ENCODE measurements around the gene VARS1. TPM values are rescaled to one million over a fixed set of nuclear protein-coding genes. Genes with fewer than 3 reads are reported as not detected.

Gene VARS1
- total RNA-seq, 2 experiments from 2014 or later = 43.9 to 44.2 TPM

DNA sequence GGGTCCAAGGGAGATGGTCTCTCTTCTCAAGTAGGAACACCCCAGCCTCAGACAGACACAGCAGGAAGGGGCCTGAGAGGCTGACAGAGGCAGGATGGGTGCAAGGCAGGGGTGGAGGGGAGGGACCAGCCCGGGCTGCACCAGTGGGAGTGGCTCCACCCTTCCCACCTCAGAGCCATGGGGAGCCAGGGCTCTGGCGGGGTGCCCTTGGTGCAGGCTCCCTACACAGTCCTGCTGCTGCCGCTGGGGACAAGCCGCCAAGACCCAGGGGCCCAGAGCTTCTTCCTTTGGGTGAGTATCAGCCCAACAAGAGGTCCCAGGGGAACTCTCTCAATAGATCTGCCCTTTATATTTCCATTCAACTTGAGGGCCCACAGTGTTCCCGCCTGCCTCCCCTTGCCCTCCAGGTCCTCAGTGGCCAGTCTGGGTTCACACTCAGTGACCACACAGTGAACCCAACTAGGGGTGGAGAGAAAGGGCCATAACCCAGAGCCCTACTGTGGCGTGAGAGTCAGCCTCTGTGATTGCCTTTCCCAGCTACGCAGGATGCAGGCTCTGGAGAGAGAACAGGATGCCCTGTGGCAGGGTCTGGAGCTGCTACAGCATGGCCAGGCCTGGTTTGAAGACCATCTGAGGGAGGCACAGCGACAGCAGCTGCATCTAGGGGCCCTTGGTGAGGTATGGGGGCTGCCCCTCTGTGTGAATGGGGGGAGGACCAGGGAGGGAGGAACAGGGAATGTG is 32.5 kb downstream of the VARS1 start:
- no peak for DNase-seq
- TF ChIP-seq CTCF (IDR thresholded peaks at IDR 0.05) = no peak
- Histone ChIP-seq H3K4me3 (ENCODE audit: low read length) (no peak overlapping the region), H3K27ac (ENCODE audit: low read depth in 1 of 2, low read length in 2 of 2) (no peak overlapping the region), H3K9me3 (ENCODE audit: control insufficient read depth in 1 of 2, insufficient read depth in 1 of 2, low read length in 2 of 2) (no peaks in the 10 kb centered on the region), H3K4me1 (ENCODE audit: insufficient read depth, low read length) (no peaks in the 10 kb centered on the region), H3K36me3 (ENCODE audit: insufficient read depth, low read length) (peaks cover 2% of the 10 kb centered on the region), H3K27me3 (ENCODE audit: control insufficient read depth in 1 of 2, insufficient read depth in 2 of 2, low read length in 2 of 2) (no peaks in the 10 kb centered on the region)
- POLR2A ChIA-PET = no interaction called here
- intact Hi-C loops (cut with DNase I, micrococcal nuclease) = no loop called here
- Mint-ChIP-seq H3K9me3 (no peaks in the 10 kb centered on the region), H3K27ac (no peak overlapping the region), H3K4me3 (no peak overlapping the region), H3K36me3 (ENCODE audit: low read depth) (peaks cover 4% of the 10 kb centered on the region), H3K27me3 (no peaks in the 10 kb centered on the region), H3K4me1 (ENCODE audit: low read depth) (no peaks in the 10 kb centered on the region)
- ATAC-seq (ENCODE audit: poor library complexity) = no peak
- CTCF ChIA-PET = no interaction called here

- no peak for TF ChIP-seq CTCF (IDR thresholded peaks at IDR 0.05)
- CTCF ChIA-PET = no interaction called here
- no peaks in the 10 kb centered on the region for H3K27me3 Mint-ChIP-seq
- peaks cover 2% of the 10 kb centered on the region for H3K36me3 ChIP-seq (ENCODE audit: insufficient read depth, low read length)
- no peak within 1 kb of the TSS for H3K27ac Mint-ChIP-seq
- no peak for DNase-seq
- H3K9me3 ChIP-seq (ENCODE audit: control insufficient read depth in 1 of 2, insufficient read depth in 1 of 2, low read length in 2 of 2) = no peaks in the 10 kb centered on the region
- no peak within 1 kb of the TSS for H3K4me3 Mint-ChIP-seq
- H3K9me3 Mint-ChIP-seq = no peaks in the 10 kb centered on the region
- POLR2A ChIA-PET = no interaction called here
- ATAC-seq (ENCODE audit: poor library complexity) = no peak
- H3K27ac ChIP-seq (ENCODE audit: low read depth in 1 of 2, low read length in 2 of 2) = no peak within 1 kb of the TSS
- no peak within 1 kb of the TSS for H3K4me3 ChIP-seq (ENCODE audit: low read length)
- H3K27me3 ChIP-seq (ENCODE audit: control insufficient read depth in 1 of 2, insufficient read depth in 2 of 2, low read length in 2 of 2) = no peaks in the 10 kb centered on the region
- peaks cover 4% of the 10 kb centered on the region for H3K36me3 Mint-ChIP-seq (ENCODE audit: low read depth)
- H3K4me1 Mint-ChIP-seq (ENCODE audit: low read depth) = no peaks in the 10 kb centered on the region
- no peaks in the 10 kb centered on the region for H3K4me1 ChIP-seq (ENCODE audit: insufficient read depth, low read length)
- intact Hi-C loops (cut with DNase I, micrococcal nuclease) = no loop called here
Measured at GRCh38 chr6:31762356-31762755, 33.2 kb downstream of the VARS1 start, which contains the start of gene SAPCD1. TSS of gene SAPCD1 (plus strand) at chr6:31762656. CDS start at chr6:31763055, 399 bp downstream.

- H3K4me1 Mint-ChIP-seq (ENCODE audit: low read depth) = no peaks in the 10 kb centered on the region
- H3K36me3 ChIP-seq (ENCODE audit: insufficient read depth, low read length) = peaks cover 2% of the 10 kb centered on the region
- no peaks in the 10 kb centered on the region for H3K9me3 Mint-ChIP-seq
- H3K27ac ChIP-seq (ENCODE audit: low read depth in 1 of 2, low read length in 2 of 2) = no peak overlapping the region
- no peaks in the 10 kb centered on the region for H3K27me3 Mint-ChIP-seq
- CTCF ChIA-PET = no interaction called here
- no peak overlapping the region for H3K27ac Mint-ChIP-seq
- peaks cover 4% of the 10 kb centered on the region for H3K36me3 Mint-ChIP-seq (ENCODE audit: low read depth)
- POLR2A ChIA-PET = no interaction called here
- H3K4me3 ChIP-seq (ENCODE audit: low read length) = no peak overlapping the region
- no peak overlapping the region for H3K4me3 Mint-ChIP-seq
- DNase-seq (no peak), ATAC-seq (ENCODE audit: poor library complexity) (no peak)
- H3K4me1 ChIP-seq (ENCODE audit: insufficient read depth, low read length) = no peaks in the 10 kb centered on the region
- intact Hi-C loops (cut with DNase I, micrococcal nuclease) = no loop called here
- H3K9me3 ChIP-seq (ENCODE audit: control insufficient read depth in 1 of 2, insufficient read depth in 1 of 2, low read length in 2 of 2) = no peaks in the 10 kb centered on the region
- H3K27me3 ChIP-seq (ENCODE audit: control insufficient read depth in 1 of 2, insufficient read depth in 2 of 2, low read length in 2 of 2) = no peaks in the 10 kb centered on the region
- no peak for TF ChIP-seq CTCF (IDR thresholded peaks at IDR 0.05)
Measured at GRCh38 chr6:31761343-31761742, 34.2 kb downstream of the VARS1 start.
